ENCODE data around the gene SLC45A1. TPM values are rescaled to one million over a fixed set of nuclear protein-coding genes. Genes with fewer than 3 reads are reported as not detected.

SLC45A1 gene
- total RNA-seq, 4 donors from 2014 or later, result 5.4 to 15.1 (median 7.6) TPM

DNA sequence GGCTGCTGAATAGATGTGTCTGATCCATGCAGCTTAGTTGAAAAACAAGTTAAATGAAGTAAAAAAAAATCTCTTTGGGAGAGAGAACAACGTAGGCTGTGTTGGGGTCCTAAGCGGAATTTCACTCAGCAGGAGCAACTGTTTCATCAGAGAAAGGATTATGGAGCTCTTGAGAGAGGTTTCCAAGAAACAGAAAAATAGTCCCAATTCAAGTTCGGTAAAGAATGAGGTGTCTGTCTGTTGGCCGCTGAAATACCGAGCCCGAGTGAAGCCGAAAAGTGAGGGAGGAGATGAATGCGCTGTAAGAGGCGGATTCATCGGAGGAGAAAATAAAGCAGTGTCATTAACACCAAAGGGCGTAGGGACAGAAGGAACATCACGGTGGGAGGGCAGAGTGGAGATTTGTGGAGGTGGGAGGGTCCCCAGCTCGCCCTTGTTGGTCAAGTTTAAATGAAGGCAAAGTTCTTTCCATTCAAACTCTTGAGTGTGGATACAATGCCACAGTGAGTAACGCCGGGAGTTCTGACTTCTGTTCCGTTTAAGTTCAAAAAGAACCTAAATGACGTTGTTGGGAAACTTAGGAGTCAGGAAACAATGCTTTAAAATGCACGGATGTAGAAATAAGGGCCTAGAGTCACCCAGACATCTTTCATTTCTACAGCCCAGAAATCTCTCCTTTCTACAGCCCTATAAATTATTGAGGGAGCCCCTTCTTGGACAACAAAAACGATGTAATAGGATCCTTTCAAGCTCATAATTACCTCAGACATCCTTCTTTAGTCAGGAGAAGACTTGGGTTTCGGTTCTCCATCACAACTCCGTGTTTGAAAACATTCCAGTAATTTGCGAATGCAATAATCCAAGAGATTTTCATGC is 15.6 kb upstream of the SLC45A1 start:
- Histone ChIP-seq H3K27ac (peak overlapping the region in 2 of 4 donors; percentile 41 to 60), H3K4me1 (peaks cover 0 to 29% (median 5%) of the 10 kb centered on the region in 4 donors), H3K27me3 (no peaks in the 10 kb centered on the region), H3K4me3 (peak overlapping the region in 1 of 4 donors; percentile 9), H3K36me3 (no peaks in the 10 kb centered on the region), H3K9me3 (no peaks in the 10 kb centered on the region)
- WGBS, 2 donors, result 43 to 44% methylated on average over 22 of the region's 22 CpGs
- TF ChIP-seq, protein P1, sequence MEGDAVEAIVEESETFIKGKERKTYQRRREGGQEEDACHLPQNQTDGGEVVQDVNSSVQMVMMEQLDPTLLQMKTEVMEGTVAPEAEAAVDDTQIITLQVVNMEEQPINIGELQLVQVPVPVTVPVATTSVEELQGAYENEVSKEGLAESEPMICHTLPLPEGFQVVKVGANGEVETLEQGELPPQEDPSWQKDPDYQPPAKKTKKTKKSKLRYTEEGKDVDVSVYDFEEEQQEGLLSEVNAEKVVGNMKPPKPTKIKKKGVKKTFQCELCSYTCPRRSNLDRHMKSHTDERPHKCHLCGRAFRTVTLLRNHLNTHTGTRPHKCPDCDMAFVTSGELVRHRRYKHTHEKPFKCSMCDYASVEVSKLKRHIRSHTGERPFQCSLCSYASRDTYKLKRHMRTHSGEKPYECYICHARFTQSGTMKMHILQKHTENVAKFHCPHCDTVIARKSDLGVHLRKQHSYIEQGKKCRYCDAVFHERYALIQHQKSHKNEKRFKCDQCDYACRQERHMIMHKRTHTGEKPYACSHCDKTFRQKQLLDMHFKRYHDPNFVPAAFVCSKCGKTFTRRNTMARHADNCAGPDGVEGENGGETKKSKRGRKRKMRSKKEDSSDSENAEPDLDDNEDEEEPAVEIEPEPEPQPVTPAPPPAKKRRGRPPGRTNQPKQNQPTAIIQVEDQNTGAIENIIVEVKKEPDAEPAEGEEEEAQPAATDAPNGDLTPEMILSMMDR (IDR thresholded peaks at IDR 0.05), result no peak
- TF ChIP-seq EP300 (IDR thresholded peaks at IDR 0.05), result peak in 1 of 2 donors; percentile 16
- no peak for DNase-seq (ENCODE audit: low spot score in 2 of 2)

DNA sequence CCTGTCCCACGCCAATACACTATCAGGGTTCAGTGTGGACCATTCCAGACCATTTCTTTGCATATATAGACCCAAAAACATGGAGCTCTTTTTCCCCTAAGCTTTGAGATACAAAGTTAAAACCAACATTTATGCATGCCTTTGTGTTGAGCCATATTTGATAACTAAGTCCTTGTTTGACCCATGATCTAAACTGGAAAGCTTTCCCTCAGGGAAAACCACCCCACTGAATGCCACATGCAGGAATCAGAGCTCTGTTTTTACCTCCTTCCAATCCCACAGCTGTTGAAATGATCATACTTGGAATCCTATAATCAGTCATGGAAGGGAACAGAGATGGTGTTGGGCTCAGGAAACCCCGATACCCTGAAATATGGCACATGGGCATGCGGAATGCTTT is 14.8 kb upstream of the SLC45A1 start:
- Histone ChIP-seq H3K4me1 (peaks cover 0 to 29% (median 5%) of the 10 kb centered on the region in 4 donors), H3K9me3 (no peaks in the 10 kb centered on the region), H3K27me3 (no peaks in the 10 kb centered on the region), H3K36me3 (no peaks in the 10 kb centered on the region), H3K27ac (peak overlapping the region in 2 of 4 donors; percentile 41 to 60), H3K4me3 (no peak overlapping the region)
- no peak for TF ChIP-seq POLR2A (IDR thresholded peaks at IDR 0.05)
- no peak for TF ChIP-seq EP300 (IDR thresholded peaks at IDR 0.05)
- TF ChIP-seq, protein P1 (IDR thresholded peaks at IDR 0.05), result no peak
- DNase-seq (ENCODE audit: low spot score in 2 of 2), result no peak
- WGBS, 2 donors, result 93 to 97% methylated on average over 3 of the region's 3 CpGs

DNA sequence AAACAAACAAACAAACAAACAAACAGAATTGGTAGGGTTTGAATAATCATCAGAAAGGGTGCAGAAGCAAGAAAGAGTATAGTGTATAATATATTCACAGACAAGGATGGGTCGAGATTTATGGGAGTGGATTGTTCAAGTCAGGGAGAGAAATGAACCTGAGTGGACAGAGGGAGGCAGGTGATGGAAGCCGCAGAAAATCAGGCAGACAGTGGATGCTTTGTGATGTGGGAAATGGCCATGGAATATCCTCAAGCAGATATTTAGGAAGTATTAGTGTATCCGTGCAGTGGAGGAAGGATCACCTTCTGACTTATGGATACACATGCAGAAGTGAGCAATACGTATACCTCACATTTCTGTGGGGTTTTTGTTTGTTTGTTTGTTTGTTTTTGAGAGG is 14.0 kb upstream of the SLC45A1 start:
- DNase-seq (ENCODE audit: low spot score in 2 of 2), result no peak
- Histone ChIP-seq H3K4me1 (peaks cover 0 to 29% (median 5%) of the 10 kb centered on the region in 4 donors), H3K36me3 (no peaks in the 10 kb centered on the region), H3K4me3 (no peak overlapping the region), H3K27me3 (no peaks in the 10 kb centered on the region), H3K9me3 (no peaks in the 10 kb centered on the region), H3K27ac (no peak overlapping the region)
- no peak for TF ChIP-seq EP300 (IDR thresholded peaks at IDR 0.05)
- no peak for TF ChIP-seq POLR2A (IDR thresholded peaks at IDR 0.05)
- WGBS, 2 donors, result 87 to 90% methylated on average over 4 of the region's 4 CpGs

DNA sequence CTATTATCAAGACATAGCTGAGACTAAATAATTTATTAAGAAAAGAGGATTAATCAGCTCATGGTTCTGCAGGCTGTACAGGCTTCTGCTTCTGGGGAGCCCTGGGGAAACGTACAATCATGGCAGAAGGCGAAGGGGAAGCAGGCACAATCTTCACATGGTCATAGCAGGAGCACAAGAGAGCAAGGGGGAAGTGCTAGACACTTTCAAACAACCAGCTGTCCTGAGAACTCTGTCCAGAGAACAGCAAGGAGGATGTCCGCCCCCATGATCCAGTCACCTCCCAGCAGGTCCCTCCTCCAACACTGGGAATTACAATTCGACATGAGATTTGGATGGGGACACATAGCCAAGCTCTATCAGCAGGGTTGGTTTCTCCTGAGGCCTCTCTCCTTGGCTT is 10.3 kb upstream of the SLC45A1 start:
- Histone ChIP-seq H3K9me3 (no peaks in the 10 kb centered on the region), H3K27ac (no peak overlapping the region), H3K36me3 (no peaks in the 10 kb centered on the region), H3K27me3 (no peaks in the 10 kb centered on the region), H3K4me1 (peaks cover 0 to 8% (median 0%) of the 10 kb centered on the region in 4 donors), H3K4me3 (no peak overlapping the region)
- TF ChIP-seq POLR2A (IDR thresholded peaks at IDR 0.05) (no peak), EP300 (IDR thresholded peaks at IDR 0.05) (no peak)
- TF ChIP-seq, protein P1 (IDR thresholded peaks at IDR 0.05), result no peak
- DNase-seq (ENCODE audit: low spot score in 2 of 2), result no peak
- 71 to 81% methylated on average over 4 of the region's 4 CpGs for WGBS, 2 donors

DNA sequence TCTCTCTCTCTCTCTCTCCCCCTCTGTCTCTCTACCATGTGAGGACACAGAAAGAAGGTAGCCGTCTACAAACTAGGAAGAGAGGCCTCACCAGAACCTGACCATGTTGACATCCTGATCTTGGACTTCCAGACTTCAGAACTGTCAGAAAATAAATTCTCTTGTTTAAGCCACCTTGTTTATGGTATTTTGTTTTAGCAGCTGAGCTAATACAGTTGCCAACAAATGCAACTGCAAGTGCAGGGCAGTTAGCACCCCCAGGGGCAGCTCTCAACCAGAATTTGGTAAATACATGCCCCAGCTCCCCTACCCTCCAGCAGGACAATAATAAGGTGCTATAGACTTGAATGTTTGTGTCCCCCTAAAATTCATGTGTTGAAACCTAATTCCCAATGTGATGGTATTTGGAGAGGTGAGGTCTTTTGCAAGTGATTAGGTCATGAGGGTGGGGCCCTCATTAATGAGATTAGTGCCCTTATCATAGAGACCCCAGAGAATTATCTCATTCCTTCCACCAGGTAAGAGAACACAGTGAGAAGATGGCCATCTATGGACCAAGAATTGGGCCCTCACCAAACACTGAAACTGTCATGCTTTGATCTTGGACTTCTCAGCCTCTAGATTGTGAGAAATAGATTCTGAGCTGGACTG is 6.7 kb upstream of the SLC45A1 start:
- no peak for DNase-seq (ENCODE audit: low spot score in 2 of 2)
- WGBS, 2 donors, result 88 to 92% methylated on average over 1 of the region's 1 CpG
- no peaks in the 10 kb centered on the region for H3K9me3 ChIP-seq
- peaks cover 0 to 11% (median 2%) of the 10 kb centered on the region in 4 donors for H3K4me1 ChIP-seq
- H3K27ac ChIP-seq, result no peak overlapping the region
- no peaks in the 10 kb centered on the region for H3K36me3 ChIP-seq
- peaks cover 0 to 11% of the 10 kb centered on the region in 2 donors for H3K27me3 ChIP-seq
- H3K4me3 ChIP-seq, result no peak overlapping the region
- TF ChIP-seq, protein P1 (IDR thresholded peaks at IDR 0.05), result no peak
- TF ChIP-seq EP300 (IDR thresholded peaks at IDR 0.05) (no peak), POLR2A (IDR thresholded peaks at IDR 0.05) (no peak)
